Mesendoderm (in vitro differentiated cells): Measurements from ENCODE around the gene DGKI.

ENCODE experiments used
- DNase-seq: peaks from one replicate; pipeline ENCODE4 v3.0.0; 2013
- H2AK5ac ChIP-seq: 2 replicates; pipeline ENCODE4 v1.6.1; 2013; ENCODE audit warnings: low read length, inconsistent platforms
- H2BK120ac ChIP-seq: 2 replicates; pipeline ENCODE4 v1.6.1; 2013; ENCODE audit warnings: low read depth, mild to moderate bottlenecking, low read length, moderate library complexity, mixed read lengths
- H2BK15ac ChIP-seq: replicated peaks from 2 replicates; pipeline ENCODE4 v1.6.1; 2013; ENCODE audit warnings: low read depth, mild to moderate bottlenecking, moderate library complexity
- H2BK5ac ChIP-seq: 2 replicates; pipeline ENCODE4 v1.6.1; 2013; ENCODE audit warnings: low read length, inconsistent platforms
- H3K18ac ChIP-seq: 2 replicates; pipeline ENCODE4 v1.6.1; 2013; ENCODE audit warnings: mild to moderate bottlenecking, low read length, mixed read lengths
- H3K23ac ChIP-seq: one replicate; pipeline ENCODE4 v1.6.1; 2013; ENCODE audit warnings: low read length
- H3K27ac ChIP-seq: 2 replicates; pipeline ENCODE4 v1.5.1; 2013; ENCODE audit warnings: low read depth, mild to moderate bottlenecking, inconsistent platforms, low read length, moderate library complexity
- H3K27me3 ChIP-seq: 2 replicates; pipeline ENCODE4 v1.6.1; 2013; ENCODE audit warnings: low read length, control low read depth, mild to moderate bottlenecking, inconsistent platforms; ENCODE audit not compliant: insufficient read depth, poor library complexity
- H3K36me3 ChIP-seq: 2 replicates; pipeline ENCODE4 v1.6.1; 2013; ENCODE audit warnings: low read length, inconsistent platforms; ENCODE audit not compliant: control insufficient read depth, insufficient read depth
- H3K4ac ChIP-seq: one replicate; pipeline ENCODE4 v1.6.1; 2013; ENCODE audit warnings: low read depth, mild to moderate bottlenecking, low read length, moderate library complexity
- H3K4me1 ChIP-seq: 2 replicates; pipeline ENCODE4 v1.6.1; 2013; ENCODE audit warnings: low read depth, low read length, inconsistent platforms; ENCODE audit not compliant: control insufficient read depth
- H3K4me2 ChIP-seq: 2 replicates; pipeline ENCODE4 v1.6.1; 2013; ENCODE audit warnings: low read length
- H3K4me3 ChIP-seq: 2 replicates; pipeline ENCODE4 v1.5.1; 2013; ENCODE audit warnings: mild to moderate bottlenecking, low read length
- H3K56ac ChIP-seq: one replicate; pipeline ENCODE4 v1.6.1; 2013; ENCODE audit warnings: low read length
- H3K79me1 ChIP-seq: 2 replicates; pipeline ENCODE4 v1.6.1; 2013; ENCODE audit warnings: low read length, inconsistent platforms
- H3K79me2 ChIP-seq: 2 replicates; pipeline ENCODE4 v1.6.1; 2013; ENCODE audit warnings: mild to moderate bottlenecking, low read length; ENCODE audit not compliant: control insufficient read depth, insufficient read depth
- H3K9ac ChIP-seq: 2 replicates; pipeline ENCODE4 v1.6.1; 2013; ENCODE audit warnings: low read length, inconsistent platforms
- H4K5ac ChIP-seq: one replicate; pipeline ENCODE4 v1.6.1; 2013; ENCODE audit warnings: low read length
- H4K8ac ChIP-seq: one replicate; pipeline ENCODE4 v1.6.1; 2013; ENCODE audit warnings: low read depth, mild to moderate bottlenecking, control low read depth, low read length, moderate library complexity
- WGBS: extraction: QIAGEN DNeasy Blood & Tissue Kit; methylation state at CpG from one replicate; pipeline ENCODE4 v1.1.7; 2013; ENCODE audit warnings: low lambda C conversion rate, missing lambda C conversion rate; ENCODE audit not compliant: insufficient coverage; ENCODE audit errors: extremely low coverage; 5-methylcytosine and 5-hydroxymethylcytosine counted together

The DGKI gene

GRCh38 chr7:137847568-137848050 is 835 bp upstream of the DGKI start:
- Histone ChIP-seq H3K79me2 (no peaks in the 10 kb centered on the region), H3K18ac (no peak overlapping the region), H3K4ac (no peak overlapping the region), H4K5ac (no peak overlapping the region), H2AK5ac (no peak overlapping the region), H2BK5ac (no peak overlapping the region), H3K56ac (peak overlapping the region; percentile 37), H2BK120ac (no peak overlapping the region), H3K36me3 (no peaks in the 10 kb centered on the region), H3K4me3 (no peak overlapping the region), H3K27me3 (peaks cover 11% of the 10 kb centered on the region), H3K4me2 (peak overlapping the region; percentile 61), H3K4me1 (no peaks in the 10 kb centered on the region), H4K8ac (no peak overlapping the region), H3K23ac (no peak overlapping the region), H3K9ac (peak overlapping the region; percentile 46), H3K27ac (no peak overlapping the region), H2BK15ac (no peak overlapping the region), H3K79me1 (no peaks in the 10 kb centered on the region)
- WGBS = no CpG with 5 or more reads among the region's 18 CpGs
- DNase-seq = peak; percentile 48

GRCh38 chr7:137846549-137846826 is 286 bp downstream of the DGKI start:
- Histone ChIP-seq H3K79me2 (no peaks in the 10 kb centered on the region), H3K4me2 (peak overlapping the region; percentile 29), H3K4me3 (no peak overlapping the region), H3K9ac (no peak overlapping the region), H3K4ac (no peak overlapping the region), H3K36me3 (no peaks in the 10 kb centered on the region), H3K56ac (no peak overlapping the region), H4K8ac (no peak overlapping the region), H3K18ac (no peak overlapping the region), H2BK5ac (no peak overlapping the region), H3K4me1 (no peaks in the 10 kb centered on the region), H3K79me1 (no peaks in the 10 kb centered on the region), H2AK5ac (no peak overlapping the region), H2BK15ac (no peak overlapping the region), H4K5ac (no peak overlapping the region), H3K27me3 (peaks cover 11% of the 10 kb centered on the region), H2BK120ac (no peak overlapping the region), H3K27ac (no peak overlapping the region), H3K23ac (no peak overlapping the region)
- no CpG with 5 or more reads among the region's 47 CpGs for WGBS
- no peak for DNase-seq

GRCh38 chr7:137844677-137845425 is 1.9 kb downstream of the DGKI start:
- Histone ChIP-seq H3K9ac (no peak overlapping the region), H3K27ac (no peak overlapping the region), H3K4ac (no peak overlapping the region), H3K27me3 (peaks cover 11% of the 10 kb centered on the region), H3K36me3 (no peaks in the 10 kb centered on the region), H4K5ac (no peak overlapping the region), H2BK5ac (no peak overlapping the region), H3K56ac (no peak overlapping the region), H3K4me1 (peaks cover 1% of the 10 kb centered on the region), H3K18ac (no peak overlapping the region), H3K23ac (no peak overlapping the region), H4K8ac (no peak overlapping the region), H2BK120ac (no peak overlapping the region), H3K79me1 (no peaks in the 10 kb centered on the region), H3K4me3 (no peak overlapping the region), H2BK15ac (no peak overlapping the region), H2AK5ac (no peak overlapping the region), H3K4me2 (no peak overlapping the region), H3K79me2 (no peaks in the 10 kb centered on the region)
- WGBS = no CpG with 5 or more reads among the region's 8 CpGs
- DNase-seq = no peak

GRCh38 chr7:137839903-137840779 is 6.6 kb downstream of the DGKI start:
- no CpG with 5 or more reads among the region's 6 CpGs for WGBS
- H3K4me1 ChIP-seq = peaks cover 2% of the 10 kb centered on the region

GRCh38 chr7:137838706-137839315 is 8.0 kb downstream of the DGKI start:
- Histone ChIP-seq H3K36me3 (no peaks in the 10 kb centered on the region), H4K5ac (no peak overlapping the region), H3K56ac (no peak overlapping the region), H3K27me3 (no peaks in the 10 kb centered on the region), H2BK5ac (no peak overlapping the region), H3K9ac (no peak overlapping the region), H2BK120ac (no peak overlapping the region), H3K79me2 (no peaks in the 10 kb centered on the region), H2AK5ac (no peak overlapping the region), H3K4me3 (no peak overlapping the region), H2BK15ac (no peak overlapping the region), H4K8ac (no peak overlapping the region), H3K79me1 (no peaks in the 10 kb centered on the region), H3K18ac (no peak overlapping the region), H3K4me2 (no peak overlapping the region), H3K23ac (no peak overlapping the region), H3K4me1 (peaks cover 2% of the 10 kb centered on the region), H3K4ac (no peak overlapping the region), H3K27ac (no peak overlapping the region)
- no CpG with 5 or more reads among the region's 7 CpGs for WGBS
- no peak for DNase-seq

More at GRCh38 chr7:137839903-137840779, 6.6 kb downstream of the DGKI start:
- Histone ChIP-seq H3K79me2 (no peaks in the 10 kb centered on the region), H3K56ac (no peak overlapping the region), H3K18ac (no peak overlapping the region), H3K4ac (no peak overlapping the region), H3K4me2 (no peak overlapping the region), H3K27me3 (no peaks in the 10 kb centered on the region), H3K79me1 (no peaks in the 10 kb centered on the region), H2BK5ac (no peak overlapping the region), H3K27ac (peak overlapping the region; percentile 22), H3K23ac (no peak overlapping the region), H4K8ac (no peak overlapping the region), H3K9ac (no peak overlapping the region), H2BK15ac (no peak overlapping the region), H2BK120ac (no peak overlapping the region), H3K4me3 (no peak overlapping the region), H4K5ac (no peak overlapping the region), H3K36me3 (no peaks in the 10 kb centered on the region), H2AK5ac (no peak overlapping the region)
- no peak for DNase-seq
